ENCODE data around the gene AP1G2.

DNA sequence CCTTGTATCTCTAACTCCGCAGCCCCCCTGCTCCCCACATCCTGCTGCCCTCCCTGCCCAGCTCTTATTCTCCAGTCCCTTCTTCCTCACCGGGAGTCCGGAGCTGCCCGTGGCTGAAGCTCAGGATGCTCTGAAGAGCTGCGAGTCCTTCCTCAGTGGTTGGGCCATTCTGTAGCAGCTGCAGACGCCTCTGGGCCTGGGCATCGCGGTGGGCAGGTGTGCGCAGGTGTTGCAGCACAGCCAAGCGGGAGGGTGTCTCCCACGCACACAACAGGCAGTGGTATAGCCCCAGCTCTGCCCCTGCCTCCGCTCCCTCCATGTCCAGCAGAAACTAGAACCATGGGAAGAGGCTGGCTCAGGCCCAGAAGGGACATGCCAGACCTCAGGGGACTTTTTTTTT lies 36.2 kb downstream of the AP1G2 start:
- TF ChIP-seq, protein P1, sequence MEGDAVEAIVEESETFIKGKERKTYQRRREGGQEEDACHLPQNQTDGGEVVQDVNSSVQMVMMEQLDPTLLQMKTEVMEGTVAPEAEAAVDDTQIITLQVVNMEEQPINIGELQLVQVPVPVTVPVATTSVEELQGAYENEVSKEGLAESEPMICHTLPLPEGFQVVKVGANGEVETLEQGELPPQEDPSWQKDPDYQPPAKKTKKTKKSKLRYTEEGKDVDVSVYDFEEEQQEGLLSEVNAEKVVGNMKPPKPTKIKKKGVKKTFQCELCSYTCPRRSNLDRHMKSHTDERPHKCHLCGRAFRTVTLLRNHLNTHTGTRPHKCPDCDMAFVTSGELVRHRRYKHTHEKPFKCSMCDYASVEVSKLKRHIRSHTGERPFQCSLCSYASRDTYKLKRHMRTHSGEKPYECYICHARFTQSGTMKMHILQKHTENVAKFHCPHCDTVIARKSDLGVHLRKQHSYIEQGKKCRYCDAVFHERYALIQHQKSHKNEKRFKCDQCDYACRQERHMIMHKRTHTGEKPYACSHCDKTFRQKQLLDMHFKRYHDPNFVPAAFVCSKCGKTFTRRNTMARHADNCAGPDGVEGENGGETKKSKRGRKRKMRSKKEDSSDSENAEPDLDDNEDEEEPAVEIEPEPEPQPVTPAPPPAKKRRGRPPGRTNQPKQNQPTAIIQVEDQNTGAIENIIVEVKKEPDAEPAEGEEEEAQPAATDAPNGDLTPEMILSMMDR (IDR thresholded peaks at IDR 0.05), result no peak
- no peak for TF ChIP-seq POLR2A (IDR thresholded peaks at IDR 0.05)

All from thyroid gland (tissue), 4 donors.